Spinal cord (tissue), 10 donors: ENCODE measurements around the gene NDUFB10. TPM values are rescaled to one million over a fixed set of nuclear protein-coding genes. Genes with fewer than 3 reads are reported as not detected.
A peak's percentile ranks its signal among the peaks of the same experiment; 100 is the strongest.
"Not testable (repeated sequence)": the region's sequence is repeated elsewhere in the genome, so short reads cannot be mapped to it uniquely, and the experiment has no call there.

Source experiments
- DNase-seq, 6 donors: peaks; one replicate each; pipeline versions ENCODE4 v3.0.0 to v3.0.0-alpha.2; 2013 to 2015; ENCODE audit warnings: low spot score in 6 of 6, low read depth in 4 of 6
- H3K27ac ChIP-seq: one replicate; pipeline ENCODE4 v1.5.1; 2013; ENCODE audit warnings: low read depth, low read length, control low read depth
- H3K27me3 ChIP-seq: one replicate; pipeline ENCODE4 v1.6.1; 2013; ENCODE audit warnings: low read length; ENCODE audit not compliant: control insufficient read depth, insufficient read depth
- H3K36me3 ChIP-seq: one replicate; pipeline ENCODE4 v1.6.1; 2013; ENCODE audit warnings: low read length; ENCODE audit not compliant: control insufficient read depth, insufficient read depth
- H3K4me1 ChIP-seq: one replicate; pipeline ENCODE4 v1.6.1; 2013; ENCODE audit warnings: low read length; ENCODE audit not compliant: control insufficient read depth, insufficient read depth
- H3K4me3 ChIP-seq: one replicate; pipeline ENCODE4 v1.5.1; 2013; ENCODE audit warnings: low read depth, low read length, control low read depth
- H3K9me3 ChIP-seq: one replicate; pipeline ENCODE4 v1.6.1; 2013; ENCODE audit warnings: low read length; ENCODE audit not compliant: control insufficient read depth, insufficient read depth
- whole genome bisulfite sequencing: methylation state at CpG from one replicate; pipeline ENCODE4 v1.1.5; 2013; ENCODE audit warnings: missing lambda C conversion rate; ENCODE audit not compliant: insufficient coverage; 5-methylcytosine and 5-hydroxymethylcytosine counted together
- polyA plus RNA-seq, 2 donors: library from polyadenylated mRNA; unstranded; fragments of 120-200 nt; gene quantifications; one replicate each; pipeline ENCODE4 v1.2.1, GENCODE V29; 2013; ENCODE audit not compliant: insufficient read length in 2 of 2
- total RNA-seq, 2 donors: library from RNA; depleted of rRNA in 1 of 2; stranded (reverse); fragments of 120-200 nt in 1 of 2; fragments of >200 nt in 1 of 2; gene quantifications; one replicate each; pipeline versions ENCODE4 v1.2.3 to v1.2.4, GENCODE V29; 2013 to 2014
- donor health status: healthy.

NDUFB10 gene
- total and polyA plus RNA-seq, 4 donors = 78.7 to 178 (median 158) TPM

DNA sequence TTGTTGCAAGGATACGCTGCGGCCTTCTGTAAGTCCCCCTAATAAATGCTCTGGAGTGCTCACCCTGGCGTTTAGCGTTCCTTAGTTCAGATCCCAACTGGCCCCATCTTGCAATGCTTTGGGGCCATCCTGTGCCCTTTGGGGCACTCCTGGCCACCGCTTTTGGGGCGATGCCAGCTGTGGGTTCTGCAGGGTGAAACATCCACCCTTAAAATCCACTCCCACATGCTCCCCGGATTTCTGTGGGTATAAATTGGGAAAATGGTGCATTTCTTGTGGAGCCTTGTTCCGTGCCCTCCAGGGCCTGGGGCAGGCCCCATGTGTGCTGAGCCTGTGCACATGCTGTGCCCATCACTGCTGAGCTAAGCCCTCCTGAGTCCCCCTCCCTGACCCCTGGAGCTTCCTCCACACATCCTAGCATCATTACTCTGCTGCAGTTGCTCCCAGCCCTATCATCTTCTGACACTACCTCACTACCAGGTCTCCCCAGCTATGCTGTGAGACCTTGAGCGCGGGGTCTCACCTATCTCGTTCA is 22.3 kb upstream of the NDUFB10 start:
- H3K4me3 ChIP-seq = no peak overlapping the region
- WGBS = 93% methylated on average over 5 of the region's 11 CpGs
- H3K27ac ChIP-seq = no peak overlapping the region
- peaks cover 41% of the 10 kb centered on the region for H3K36me3 ChIP-seq
- H3K9me3 ChIP-seq = no peaks in the 10 kb centered on the region
- H3K4me1 ChIP-seq = peaks cover 8% of the 10 kb centered on the region
- DNase-seq = no peak
- H3K27me3 ChIP-seq = no peaks in the 10 kb centered on the region

DNA sequence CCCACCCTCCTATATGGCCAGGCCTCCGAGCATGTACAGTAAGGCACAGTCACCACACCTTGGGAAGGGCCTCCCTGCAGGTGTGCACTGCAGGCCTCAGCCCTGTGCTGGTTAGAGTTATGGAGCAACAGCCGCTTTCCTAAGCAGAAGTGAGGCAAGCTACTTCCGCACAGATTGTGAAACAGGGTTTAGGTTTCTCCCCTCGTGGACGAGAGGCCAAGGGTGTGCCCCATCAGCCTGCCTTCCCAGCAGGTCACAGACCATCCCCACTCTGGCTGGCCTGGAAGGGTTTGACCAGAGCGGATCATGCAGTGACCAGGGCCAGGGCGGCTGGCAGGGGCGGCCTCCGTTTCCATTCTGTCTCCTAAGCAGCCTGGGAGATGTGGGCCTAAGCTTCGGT is 21.0 kb upstream of the NDUFB10 start:
- Histone ChIP-seq H3K4me1 (peaks cover 18% of the 10 kb centered on the region), H3K27ac (no peak overlapping the region), H3K4me3 (no peak overlapping the region), H3K36me3 (peaks cover 41% of the 10 kb centered on the region), H3K9me3 (no peaks in the 10 kb centered on the region), H3K27me3 (no peaks in the 10 kb centered on the region)
- WGBS = 96% methylated on average over 9 of the region's 10 CpGs
- no peak for DNase-seq

DNA sequence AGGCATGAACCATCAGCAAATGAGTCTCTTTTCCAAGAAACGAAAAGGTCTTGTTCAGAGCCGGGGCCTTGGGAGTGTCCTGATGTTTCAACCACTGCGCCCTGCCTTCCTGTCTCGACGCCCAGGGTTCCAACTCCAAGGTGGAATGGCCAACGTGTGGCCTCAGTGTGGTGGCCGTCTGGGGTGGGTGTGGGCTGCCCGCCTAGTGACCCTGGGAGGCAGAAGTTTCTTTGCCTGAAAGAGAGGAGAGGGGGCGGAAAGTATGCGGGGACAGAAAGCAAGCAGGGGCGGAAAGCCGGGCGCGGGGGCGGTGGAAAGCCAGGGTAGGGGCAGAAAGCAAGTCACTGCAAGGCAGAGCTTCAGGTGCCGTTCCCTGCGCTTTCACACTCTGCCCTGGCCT is 20.4 kb upstream of the NDUFB10 start:
- H3K4me1 ChIP-seq = peaks cover 23% of the 10 kb centered on the region
- no peaks in the 10 kb centered on the region for H3K27me3 ChIP-seq
- WGBS = 98% methylated on average over 17 of the region's 17 CpGs
- DNase-seq = no peak
- H3K9me3 ChIP-seq = no peaks in the 10 kb centered on the region
- no peak overlapping the region for H3K4me3 ChIP-seq
- H3K36me3 ChIP-seq = peaks cover 41% of the 10 kb centered on the region
- no peak overlapping the region for H3K27ac ChIP-seq

DNA sequence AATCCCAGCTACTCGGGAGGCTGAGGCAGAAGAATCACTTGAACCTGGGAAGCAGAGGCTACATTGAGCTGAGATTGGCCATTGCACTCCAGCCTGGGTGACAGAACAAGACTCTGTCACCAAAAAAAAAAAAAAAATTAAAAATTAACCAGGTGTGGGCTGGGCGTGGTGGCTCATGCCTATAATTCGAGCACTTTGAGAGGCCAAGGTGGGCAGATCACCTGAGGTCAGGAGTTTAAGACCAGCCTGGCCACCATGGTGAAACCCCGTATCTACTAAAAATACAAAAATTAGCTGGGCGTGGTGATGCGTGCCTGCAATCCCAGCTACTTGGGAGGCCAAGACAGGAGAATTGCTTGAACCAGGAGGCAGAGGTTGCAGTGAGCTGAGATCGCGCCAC is 19.5 kb upstream of the NDUFB10 start:
- H3K36me3 ChIP-seq = peaks cover 41% of the 10 kb centered on the region
- not testable (repeated sequence) for H3K27me3 ChIP-seq, H3K4me3 ChIP-seq, H3K27ac ChIP-seq, H3K9me3 ChIP-seq, DNase-seq
- WGBS = 97% methylated on average over 7 of the region's 8 CpGs
- H3K4me1 ChIP-seq = peaks cover 23% of the 10 kb centered on the region

DNA sequence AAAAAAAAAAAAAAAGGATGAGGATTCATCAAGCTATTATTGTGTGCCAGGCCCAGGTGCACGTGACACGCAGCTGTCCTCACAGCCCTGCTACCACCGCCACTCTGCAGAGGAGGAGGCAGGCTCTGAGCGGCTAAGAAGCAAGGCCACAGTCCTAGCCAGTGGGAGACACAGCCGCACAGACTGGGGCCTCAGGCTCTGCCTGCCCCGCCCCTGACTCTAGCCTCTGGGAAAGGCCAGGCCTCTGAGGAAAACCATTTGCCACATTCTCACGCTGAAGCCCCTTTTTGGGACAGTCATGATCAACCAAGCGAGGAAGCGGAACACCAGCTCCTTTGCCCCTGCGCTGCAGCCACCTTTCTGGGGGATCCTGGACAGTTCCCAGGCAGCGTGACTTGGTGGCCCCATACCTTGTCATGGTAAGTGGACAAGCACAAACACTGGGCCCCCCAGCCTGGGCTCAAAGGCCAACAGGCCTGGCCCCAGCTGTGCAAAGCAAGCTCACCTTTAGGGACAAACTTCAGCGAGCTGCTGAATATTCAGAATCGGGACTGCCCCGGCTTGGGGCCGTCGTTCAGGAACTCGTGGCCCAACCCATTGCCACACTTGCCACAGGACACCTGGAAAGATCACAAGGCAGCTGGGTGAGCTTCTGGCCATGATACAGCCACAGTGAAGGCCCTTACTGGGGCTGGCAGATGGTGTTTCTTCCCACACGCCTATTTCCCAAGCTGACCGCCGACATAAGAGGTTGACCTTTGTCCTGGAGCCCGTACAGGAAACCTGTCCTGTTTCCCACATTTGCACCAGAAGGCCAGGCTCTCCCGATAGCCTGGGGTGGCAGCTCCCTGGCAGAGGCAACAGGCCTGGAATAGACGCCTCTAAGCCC is 18.8 kb upstream of the NDUFB10 start:
- H3K4me3 ChIP-seq = no peak overlapping the region

DNA sequence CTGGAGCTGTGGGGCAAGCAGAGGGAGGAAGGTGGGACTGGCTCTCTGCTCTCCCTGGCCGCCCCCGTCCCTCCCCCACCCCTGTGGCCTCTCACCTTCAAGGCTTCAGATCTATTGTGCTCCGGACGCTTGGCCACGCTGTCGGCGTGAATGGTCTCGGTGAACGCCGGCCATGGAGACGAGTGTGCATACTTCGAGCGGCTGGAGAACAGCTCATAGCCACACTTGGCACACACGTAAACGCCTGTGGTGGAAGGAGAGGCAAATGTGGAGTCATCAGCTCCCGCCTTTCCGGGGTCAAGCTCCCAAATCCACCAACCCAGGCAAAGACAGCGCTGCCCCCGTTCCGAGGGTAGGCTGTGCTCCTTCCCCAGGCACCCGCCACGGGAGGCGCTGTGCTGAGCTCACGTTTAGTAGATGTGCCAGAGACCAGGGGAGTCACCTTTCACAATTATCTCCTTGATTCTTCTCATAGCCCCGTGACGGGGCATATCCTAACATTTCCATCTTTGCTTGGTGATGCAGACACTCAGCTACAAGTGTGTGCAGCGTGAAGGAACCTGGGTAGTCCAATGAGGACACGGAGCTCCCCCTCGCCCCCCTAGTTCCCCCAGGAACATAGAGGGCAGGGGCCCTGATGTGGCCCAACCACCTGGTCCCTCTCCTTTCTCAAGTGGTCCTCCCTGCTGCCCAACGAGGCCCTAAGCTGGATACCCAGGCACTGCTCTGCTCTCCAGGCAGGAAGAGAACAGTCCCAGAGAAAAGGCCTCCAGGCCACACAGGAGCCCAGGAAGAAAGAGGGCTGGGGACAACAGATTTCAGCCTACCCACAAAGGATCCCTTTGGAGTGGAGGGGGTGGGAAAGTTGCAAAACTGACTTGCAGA is 17.9 kb upstream of the NDUFB10 start:
- H3K9me3 ChIP-seq = no peaks in the 10 kb centered on the region
- no peak overlapping the region for H3K4me3 ChIP-seq
- no peak overlapping the region for H3K27ac ChIP-seq
- H3K27me3 ChIP-seq = no peaks in the 10 kb centered on the region
- no peak for DNase-seq
- H3K4me1 ChIP-seq = peaks cover 23% of the 10 kb centered on the region
- H3K36me3 ChIP-seq = peaks cover 41% of the 10 kb centered on the region
- WGBS = 70% methylated on average over 23 of the region's 30 CpGs

More for the DNA sequence above, 18.8 kb upstream of the NDUFB10 start:
- Histone ChIP-seq H3K9me3 (no peaks in the 10 kb centered on the region), H3K4me1 (peaks cover 23% of the 10 kb centered on the region), H3K27ac (no peak overlapping the region), H3K27me3 (no peaks in the 10 kb centered on the region), H3K36me3 (peaks cover 41% of the 10 kb centered on the region)
- 95% methylated on average over 22 of the region's 23 CpGs for WGBS
- no peak for DNase-seq

DNA sequence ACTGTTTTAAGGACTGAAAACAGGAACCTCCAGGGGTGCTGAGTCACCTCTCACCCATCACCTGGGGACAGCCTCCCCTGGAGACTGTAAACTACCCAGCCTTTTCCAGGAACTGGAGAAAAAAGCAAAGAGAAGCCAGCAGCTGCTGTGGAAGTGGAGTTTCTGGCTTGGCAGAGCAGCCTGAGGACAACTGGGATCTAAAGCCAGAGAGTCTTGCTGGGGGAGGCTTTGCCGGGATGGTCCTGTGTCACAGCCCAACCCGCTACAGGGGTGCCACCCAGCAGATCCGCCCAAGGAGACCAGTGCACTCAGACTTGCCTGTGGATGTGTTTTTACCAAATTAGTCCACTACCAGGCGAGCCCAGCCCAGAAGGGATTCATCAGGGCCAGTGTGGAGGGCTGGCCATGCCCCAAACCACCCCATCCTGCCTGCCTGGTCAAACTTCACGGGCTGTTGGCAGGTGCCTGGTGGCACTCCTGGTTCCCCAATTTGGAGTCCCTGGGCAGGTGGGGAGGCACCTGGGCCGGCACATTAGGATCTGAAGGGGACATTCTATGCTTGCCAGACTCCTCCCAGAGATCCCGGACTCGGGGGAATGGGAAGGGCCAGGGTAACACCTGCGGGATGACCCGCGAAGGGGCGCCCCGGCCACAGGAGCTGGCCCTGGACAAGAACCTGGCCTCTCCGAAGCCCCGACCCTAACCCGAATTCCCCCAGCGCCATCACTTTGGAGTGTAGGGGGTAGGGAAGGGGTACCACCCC is 17.1 kb upstream of the NDUFB10 start:
- Histone ChIP-seq H3K36me3 (peaks cover 37% of the 10 kb centered on the region), H3K27me3 (no peaks in the 10 kb centered on the region), H3K4me1 (peaks cover 23% of the 10 kb centered on the region), H3K9me3 (no peaks in the 10 kb centered on the region), H3K4me3 (peak overlapping the region; percentile 84), H3K27ac (no peak overlapping the region)
- no peak for DNase-seq
- 66% methylated on average over 7 of the region's 17 CpGs for WGBS

DNA sequence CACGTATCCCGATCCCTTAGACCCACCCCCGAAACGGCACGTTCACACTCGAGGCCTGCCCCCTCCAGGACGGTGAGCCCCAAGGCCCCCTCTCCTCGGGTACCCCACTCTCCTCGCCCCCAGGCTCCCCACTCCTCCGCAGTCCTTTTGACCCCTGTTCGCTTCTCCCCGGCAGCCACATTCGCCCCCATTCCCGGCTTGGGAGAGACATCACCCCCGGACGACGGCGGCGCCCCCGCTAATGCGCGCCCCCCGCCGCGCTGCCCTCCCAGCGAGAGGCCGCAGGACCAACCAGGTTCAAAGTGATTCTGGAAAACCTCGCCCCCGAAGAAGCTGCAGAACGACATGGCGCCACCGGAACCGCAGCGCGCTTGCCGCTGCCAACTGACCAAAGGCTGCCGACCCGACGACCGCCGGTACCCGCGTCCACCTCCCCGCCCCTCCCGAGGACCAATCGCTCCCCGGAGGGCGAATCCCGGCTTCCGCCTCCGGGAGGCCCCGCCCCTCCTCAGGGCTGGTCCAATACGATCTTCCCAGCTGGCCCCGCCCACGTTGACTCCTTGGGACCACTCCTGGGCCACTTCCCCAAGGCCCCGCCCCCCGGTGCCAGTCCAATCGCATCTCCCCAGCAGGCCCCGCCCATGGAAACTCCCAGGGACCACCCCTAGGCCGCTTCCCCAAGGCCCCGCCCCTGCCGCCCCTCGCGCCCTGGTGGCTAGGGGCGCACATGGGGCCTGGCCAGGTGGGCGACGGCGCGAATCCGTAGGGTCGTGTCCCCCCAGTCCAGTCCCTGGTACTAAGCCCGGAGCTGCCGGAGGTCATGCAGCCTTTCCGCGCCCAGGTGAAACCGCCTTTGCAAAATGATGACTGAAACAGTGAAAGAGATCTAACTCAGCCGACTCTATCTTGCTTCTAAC is 16.3 kb upstream of the NDUFB10 start, which contains the start of gene MSRB1:
Gene MSRB1 (minus strand): TSS at position 390 of the 917 bp plus-strand sequence. CDS start 43 bp downstream, at position 347.
- H3K27ac ChIP-seq = peak within 1 kb of the TSS; percentile 69
- peak within 1 kb of the TSS; percentile 84 for H3K4me3 ChIP-seq
- H3K4me1 ChIP-seq = peaks cover 23% of the 10 kb centered on the region
- DNase-seq = peak; percentile 92 to 100 (median 98)
- no peaks in the 10 kb centered on the region for H3K9me3 ChIP-seq
- peaks cover 33% of the 10 kb centered on the region for H3K36me3 ChIP-seq
- H3K27me3 ChIP-seq = no peaks in the 10 kb centered on the region
- WGBS = under 1% methylated on average over 59 of the region's 77 CpGs
